Measurements from ENCODE around the gene IDH3G.
A peak's percentile ranks its signal among the peaks of the same experiment; 100 is the strongest.
"Not testable (repeated sequence)": the region's sequence is repeated elsewhere in the genome, so short reads cannot be mapped to it uniquely, and the experiment has no call there.

Gene IDH3G

DNA sequence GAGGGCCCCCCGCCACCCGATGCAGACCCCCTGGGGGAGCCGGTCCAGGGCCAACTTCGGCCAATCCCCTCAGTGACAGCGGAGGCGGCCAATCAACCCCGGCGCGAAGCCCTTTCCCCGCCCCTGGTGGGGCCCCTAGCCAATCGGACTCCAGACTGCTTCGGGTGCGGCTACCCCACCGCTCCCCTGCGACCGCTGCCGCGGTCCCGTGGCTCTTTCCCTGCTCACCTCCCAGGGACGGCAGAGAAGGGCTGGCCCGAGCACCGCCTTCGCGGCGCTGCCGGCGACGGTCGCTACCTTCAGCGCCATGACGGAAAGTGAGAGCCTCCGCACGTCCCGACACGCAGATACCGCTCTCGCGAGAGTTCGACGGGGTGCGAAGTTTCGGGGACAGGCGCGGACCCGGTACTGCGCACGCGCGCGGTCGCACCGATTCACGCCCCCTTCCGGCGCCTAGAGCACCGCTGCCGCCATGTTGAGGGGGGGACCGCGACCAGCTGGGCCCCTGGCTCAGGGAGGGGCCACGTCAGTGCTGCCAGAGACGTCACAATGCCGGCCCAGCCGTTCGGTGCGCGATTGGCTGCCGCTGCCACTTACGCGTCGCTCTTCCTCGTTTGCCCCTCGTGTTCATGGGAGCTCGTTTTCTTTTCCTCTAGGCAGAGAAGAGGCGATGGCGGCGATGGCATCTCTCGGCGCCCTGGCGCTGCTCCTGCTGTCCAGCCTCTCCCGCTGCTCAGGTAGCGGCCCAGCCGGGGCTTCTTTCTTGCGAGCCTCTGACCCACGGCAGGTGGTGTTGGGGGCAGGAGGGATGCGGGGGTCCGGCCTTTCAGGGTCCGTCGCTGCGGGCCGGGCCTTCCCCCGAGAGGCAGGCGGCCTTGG lies at the start of gene IDH3G, which contains the start of gene SSR4:
TSS of gene IDH3G (minus strand) at position 358 of the 879 bp plus-strand sequence. CDS start at position 309, 49 bp downstream.
TSS of gene SSR4 (plus strand) at position 651 of the 879 bp plus-strand sequence. CDS start at position 671, 20 bp downstream.
- peak; percentile 95 for DNase-seq (ENCODE audit: low read depth)

GRCh38 chrX:153836921-153837320 lies 42.7 kb upstream of the IDH3G start:
- DNase-seq (ENCODE audit: low read depth) = no peak

GRCh38 chrX:153832728-153833127 lies 38.6 kb upstream of the IDH3G start:
- no peak for DNase-seq (ENCODE audit: low read depth)

GRCh38 chrX:153831429-153832150 lies 37.4 kb upstream of the IDH3G start:
- DNase-seq (ENCODE audit: low read depth) = no peak

- no peak for DNase-seq (ENCODE audit: low read depth)
These were observed 36.7 kb upstream of the IDH3G start for GRCh38 chrX:153830640-153831428.

DNA sequence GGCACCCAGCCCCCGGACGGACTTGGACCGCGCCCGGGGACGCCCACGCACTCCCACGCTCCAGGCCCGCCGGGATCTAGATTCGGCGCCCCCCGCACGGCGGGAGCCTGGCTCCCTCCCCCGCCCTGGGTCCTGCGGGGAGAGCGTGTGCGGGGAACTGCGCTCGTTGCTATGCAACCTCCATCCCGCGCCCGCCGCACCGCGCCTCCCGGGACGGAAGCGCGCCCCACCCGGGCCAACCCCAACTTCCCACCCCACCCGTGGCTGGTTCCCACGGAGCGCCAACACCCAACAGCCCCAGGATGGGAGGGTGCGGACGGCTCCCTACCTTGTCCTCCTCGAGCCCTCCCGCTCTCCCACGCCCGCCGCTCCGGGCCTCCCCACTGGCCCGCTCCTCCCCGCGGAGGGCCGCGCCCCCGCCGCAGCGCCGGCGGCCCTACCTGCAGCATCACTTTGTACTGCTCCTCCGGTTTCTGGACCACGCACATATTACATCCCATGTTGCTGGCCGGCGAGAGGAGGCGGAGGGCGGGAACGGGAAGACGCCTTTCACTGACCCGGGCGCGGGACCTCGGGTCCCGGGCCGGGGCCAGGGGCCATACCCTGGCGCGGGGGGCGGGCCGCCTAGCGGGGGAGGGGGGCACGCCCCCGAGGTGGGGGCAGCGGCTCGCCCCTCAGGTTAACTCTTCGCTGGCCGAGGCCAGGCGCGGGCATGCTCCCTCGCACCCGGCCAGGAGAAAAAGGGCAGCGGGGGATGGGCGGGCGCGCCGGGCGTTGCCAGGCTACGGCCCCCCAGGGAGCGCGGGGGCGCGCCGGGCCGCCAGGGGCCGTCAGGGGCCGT lies 35.8 kb upstream of the IDH3G start, which contains the start of gene PDZD4:
TSS of gene PDZD4 (minus strand) at position 746 of the 841 bp plus-strand sequence. CDS start at position 500, 246 bp downstream.
- no peak for DNase-seq (ENCODE audit: low read depth)

DNA sequence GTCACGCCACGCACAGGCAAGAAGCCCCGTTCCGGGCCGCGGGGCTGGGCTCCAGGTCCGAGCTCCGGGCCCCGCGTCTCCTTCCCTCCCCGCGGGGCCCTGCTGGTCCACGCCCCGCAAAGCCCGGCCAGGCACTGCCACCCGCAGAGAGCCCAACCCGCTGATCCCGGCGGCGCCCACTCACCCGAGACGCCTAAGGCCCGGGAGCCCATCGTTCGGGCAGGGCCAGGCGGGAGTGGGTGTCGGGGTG lies 35.3 kb upstream of the IDH3G start:
- no peak for DNase-seq (ENCODE audit: low read depth)

DNA sequence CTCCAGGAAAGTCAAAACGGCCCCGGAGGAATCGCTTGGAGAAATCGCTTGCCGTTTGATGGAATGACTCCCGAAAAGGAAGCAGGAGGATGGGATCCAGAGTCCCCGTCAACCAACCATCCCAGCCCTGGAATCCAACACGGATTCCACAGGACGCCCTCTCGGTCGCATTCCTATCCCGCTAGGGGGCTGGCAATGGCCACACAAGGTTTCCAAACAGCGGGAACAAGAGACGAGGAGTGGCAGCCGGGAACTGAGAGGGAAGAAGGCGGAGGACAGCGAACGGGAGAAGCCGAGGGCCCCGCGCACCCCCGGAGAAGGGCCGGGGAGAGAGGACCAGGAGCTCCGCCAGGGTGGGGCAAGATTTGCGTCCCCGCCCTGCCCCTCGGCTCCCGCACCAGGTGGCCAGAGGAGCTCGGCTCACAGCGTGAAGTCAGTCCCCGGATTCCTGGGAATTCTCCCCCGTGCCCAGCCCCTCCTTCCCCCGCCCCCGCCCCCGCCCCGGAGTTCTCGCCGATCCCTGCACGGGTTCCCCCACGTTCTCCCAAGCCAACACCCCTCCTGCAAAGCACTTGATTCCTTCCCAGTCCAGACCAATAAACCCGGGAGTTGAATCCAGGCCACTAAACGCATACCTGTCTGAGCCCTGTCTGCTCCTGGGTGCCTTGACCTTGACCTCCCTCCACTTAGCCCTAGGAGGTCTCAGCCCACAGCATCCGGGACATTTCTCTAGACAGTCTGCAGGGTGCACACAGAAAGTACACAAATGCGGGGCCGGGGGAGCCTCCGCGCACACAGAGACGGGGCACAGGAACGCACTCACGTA lies 34.8 kb upstream of the IDH3G start:
- peak; percentile 64 for DNase-seq (ENCODE audit: low read depth)

- DNase-seq (ENCODE audit: low read depth) = no peak
These were observed 34.1 kb upstream of the IDH3G start for GRCh38 chrX:153828308-153828707.

DNA sequence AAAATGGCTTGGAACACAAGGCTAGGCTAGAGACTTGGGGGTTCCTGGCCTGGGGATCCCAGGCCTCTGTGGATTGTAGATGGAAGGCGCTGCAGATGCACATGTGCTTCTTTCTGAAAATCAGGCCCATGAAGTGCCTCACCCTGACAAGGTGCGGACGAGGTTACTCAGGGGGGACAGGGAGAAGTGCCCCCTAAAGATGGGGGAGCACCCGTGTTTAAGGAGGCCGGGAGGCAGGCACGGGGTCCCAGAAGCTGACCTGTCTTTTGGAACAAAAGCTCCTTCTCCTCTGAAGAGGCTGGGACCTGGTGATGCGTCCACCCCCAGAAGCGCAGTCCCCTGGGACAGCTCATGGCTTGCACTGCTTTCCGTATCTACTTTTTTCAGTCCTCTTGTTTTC lies 33.7 kb upstream of the IDH3G start:
- no peak for DNase-seq (ENCODE audit: low read depth)

DNA sequence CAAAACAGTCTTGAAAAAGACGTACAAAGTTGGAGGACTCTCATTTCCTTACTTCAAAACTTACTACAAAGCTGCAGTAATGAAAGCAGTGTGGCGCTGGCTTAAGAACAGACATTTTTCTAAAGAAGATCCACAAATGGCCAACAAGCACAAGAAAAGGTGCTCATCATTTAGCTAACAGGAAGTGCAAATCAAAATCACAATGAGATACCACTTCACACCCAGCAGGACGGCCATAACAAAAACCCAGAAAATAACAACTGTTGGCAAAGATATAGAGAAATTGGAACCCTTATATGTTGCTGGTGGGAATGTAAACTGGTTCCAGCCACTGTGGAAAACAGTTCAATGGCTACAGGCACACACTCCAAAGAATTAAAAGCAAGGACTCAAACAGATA lies 32.8 kb upstream of the IDH3G start:
- DNase-seq (ENCODE audit: low read depth) = no peak

GRCh38 chrX:153825042-153825441 lies 30.9 kb upstream of the IDH3G start:
- no peak for DNase-seq (ENCODE audit: low read depth)

DNA sequence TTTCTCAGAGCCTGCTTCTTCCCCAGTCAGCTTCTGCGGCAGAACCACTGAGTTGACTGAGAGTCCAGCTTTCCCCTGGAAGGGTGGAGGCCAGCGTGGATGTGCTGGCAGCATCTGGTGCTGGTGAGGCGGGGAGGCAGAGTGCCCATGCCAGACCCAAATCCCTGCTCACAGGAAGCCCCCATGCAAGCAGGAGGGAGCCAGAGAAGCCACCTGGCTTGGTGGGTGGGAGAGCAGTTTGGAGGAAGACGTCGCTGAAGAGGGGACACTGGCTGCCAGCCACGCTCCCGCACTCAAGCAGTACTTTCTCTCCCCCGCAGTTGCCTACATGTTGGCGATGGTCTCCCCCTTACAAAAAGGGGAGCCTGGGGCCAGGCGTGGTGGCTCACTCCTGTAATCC lies 30.2 kb upstream of the IDH3G start:
- no peak for DNase-seq (ENCODE audit: low read depth)

GRCh38 chrX:153821066-153821465 lies 26.9 kb upstream of the IDH3G start:
- no peak for DNase-seq (ENCODE audit: low read depth)

- no peak for DNase-seq (ENCODE audit: low read depth)
These were observed 26.4 kb upstream of the IDH3G start for GRCh38 chrX:153820601-153821000.

DNA sequence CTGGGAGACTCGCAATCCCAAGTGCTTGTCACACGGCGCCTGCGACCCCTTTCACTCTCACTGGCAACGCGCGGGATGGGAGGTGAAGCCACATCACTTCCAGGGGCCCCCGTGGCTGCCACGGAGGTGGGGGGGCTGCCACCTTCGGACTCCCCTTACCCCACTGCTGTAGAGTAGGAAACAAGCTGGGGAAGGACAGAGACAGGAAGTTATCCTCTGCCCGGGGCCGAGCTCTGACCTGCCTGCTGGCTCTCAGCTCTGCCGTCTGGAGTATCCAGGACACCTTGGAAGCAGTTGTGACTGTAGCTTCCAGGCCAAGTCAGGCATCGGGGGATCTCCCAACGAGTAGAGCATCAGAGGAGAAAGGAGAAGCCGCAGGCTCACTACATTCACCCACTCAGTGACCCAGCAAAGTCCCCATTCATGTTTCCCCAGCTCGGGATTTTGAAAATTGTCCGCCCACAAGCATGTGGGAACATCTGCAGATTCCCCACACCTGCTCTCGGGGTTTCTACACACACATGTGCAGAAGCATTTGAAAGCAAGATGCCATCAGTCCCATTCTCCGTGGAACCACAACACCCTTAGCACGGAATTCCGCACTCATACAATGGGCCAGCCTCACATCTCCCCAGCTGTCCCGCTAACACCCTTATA lies 25.3 kb upstream of the IDH3G start:
- DNase-seq (ENCODE audit: low read depth) = no peak

DNA sequence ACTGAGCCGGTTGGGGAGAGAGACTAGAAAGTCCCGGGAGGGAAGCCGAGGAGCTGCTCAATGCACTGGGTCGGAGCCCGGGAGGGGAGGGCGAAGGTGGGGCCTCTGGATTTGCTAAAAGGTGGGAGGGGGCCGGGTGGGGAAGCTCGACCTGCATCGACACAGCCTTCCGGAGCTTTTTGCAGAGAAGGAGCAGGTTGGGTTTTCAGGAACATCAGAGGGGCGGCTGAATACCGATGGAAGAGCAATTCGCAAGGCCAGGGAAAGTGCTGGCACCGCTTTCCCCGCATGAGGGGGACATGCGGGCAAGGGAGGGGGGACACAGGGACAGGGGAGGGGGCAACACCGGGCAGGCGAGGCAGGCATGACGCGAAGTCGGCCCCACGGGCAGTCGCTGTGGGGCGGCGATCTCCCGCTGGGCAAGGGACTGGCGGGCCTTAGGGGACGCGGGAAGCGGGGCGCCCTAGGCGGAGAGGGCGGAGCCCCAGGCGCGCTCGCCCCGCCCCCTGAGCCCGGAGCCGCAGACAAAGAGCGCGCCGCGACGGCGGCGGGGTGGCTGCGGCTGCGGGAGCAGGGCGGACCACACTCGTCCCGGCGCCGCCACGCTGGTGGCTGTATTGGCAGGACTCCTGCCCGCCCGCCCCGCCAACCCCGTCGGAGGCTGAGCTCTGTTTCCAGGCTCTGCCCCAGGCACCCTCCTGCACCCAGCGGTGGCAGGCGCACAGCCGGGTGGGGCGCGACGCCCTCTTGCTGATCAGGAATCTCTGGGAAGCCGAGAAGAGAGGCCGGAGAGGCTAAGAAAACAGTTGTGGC lies 24.6 kb upstream of the IDH3G start:
- DNase-seq (ENCODE audit: low read depth) = peak; percentile 34

GRCh38 chrX:153818064-153818463 lies 23.9 kb upstream of the IDH3G start:
- not testable (repeated sequence) for DNase-seq (ENCODE audit: low read depth)

All from EH (cell line).